Prostate gland (tissue), 2 donors: Measurements from ENCODE around the gene NEMP1.
"Not testable (repeated sequence)": the region's sequence is repeated elsewhere in the genome, so short reads cannot be mapped to it uniquely, and the experiment has no call there.

ENCODE experiments used
- POLR2A ChIP-seq: fragments of 450-650 bp; IDR thresholded peaks from one replicate; pipeline ENCODE4 v1.6.1; 2016; ENCODE audit warnings: antibody characterized with exemption, mild to moderate bottlenecking
- POLR2AphosphoS5 ChIP-seq: sonication (generic); formaldehyde crosslinking; IDR thresholded peaks from one replicate; pipeline ENCODE4 v1.6.1; 2017; ENCODE audit warnings: antibody characterized with exemption
- TF ChIP-seq, protein P1 (sequence below), 4 experiments: fragments of 200-600 bp in 2 of 4; fragments of 450-650 bp in 2 of 4; sonication (generic) in 2 of 4; IDR thresholded peaks; 1 replicate in 3 of 4; 2 replicates in 1 of 4; pipeline ENCODE4 v1.5.1; 2016 to 2019; ENCODE audit warnings: antibody characterized with exemption in 4 of 4, mild to moderate bottlenecking in 2 of 4, moderate library complexity in 2 of 4

DNA sequence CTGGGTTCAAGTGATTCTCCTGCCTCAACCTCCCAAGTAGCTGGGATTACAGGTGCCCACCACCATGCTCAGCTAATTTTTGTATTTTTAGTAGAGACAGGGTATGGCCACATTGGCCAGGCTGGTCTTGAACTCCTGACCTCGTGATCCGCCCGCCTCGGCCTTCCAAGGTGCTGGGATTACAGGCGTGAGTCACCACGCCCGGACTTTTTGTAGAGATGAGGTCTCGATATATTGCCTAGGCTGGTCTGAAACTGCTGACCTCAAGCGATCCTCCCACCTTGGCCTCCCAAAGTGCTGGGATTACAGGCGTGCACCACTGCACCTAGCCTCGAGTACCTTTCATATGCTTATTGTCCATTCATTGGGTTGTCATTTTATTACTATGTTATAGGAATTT lies 42.1 kb upstream of the NEMP1 start:
- not testable (repeated sequence) for TF ChIP-seq POLR2A, POLR2AphosphoS5
- TF ChIP-seq, protein P1, sequence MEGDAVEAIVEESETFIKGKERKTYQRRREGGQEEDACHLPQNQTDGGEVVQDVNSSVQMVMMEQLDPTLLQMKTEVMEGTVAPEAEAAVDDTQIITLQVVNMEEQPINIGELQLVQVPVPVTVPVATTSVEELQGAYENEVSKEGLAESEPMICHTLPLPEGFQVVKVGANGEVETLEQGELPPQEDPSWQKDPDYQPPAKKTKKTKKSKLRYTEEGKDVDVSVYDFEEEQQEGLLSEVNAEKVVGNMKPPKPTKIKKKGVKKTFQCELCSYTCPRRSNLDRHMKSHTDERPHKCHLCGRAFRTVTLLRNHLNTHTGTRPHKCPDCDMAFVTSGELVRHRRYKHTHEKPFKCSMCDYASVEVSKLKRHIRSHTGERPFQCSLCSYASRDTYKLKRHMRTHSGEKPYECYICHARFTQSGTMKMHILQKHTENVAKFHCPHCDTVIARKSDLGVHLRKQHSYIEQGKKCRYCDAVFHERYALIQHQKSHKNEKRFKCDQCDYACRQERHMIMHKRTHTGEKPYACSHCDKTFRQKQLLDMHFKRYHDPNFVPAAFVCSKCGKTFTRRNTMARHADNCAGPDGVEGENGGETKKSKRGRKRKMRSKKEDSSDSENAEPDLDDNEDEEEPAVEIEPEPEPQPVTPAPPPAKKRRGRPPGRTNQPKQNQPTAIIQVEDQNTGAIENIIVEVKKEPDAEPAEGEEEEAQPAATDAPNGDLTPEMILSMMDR (IDR thresholded peaks at IDR 0.05), result not testable (repeated sequence)
